HG02885 (cell line): ENCODE measurements around the gene KCTD21.
"Not testable (repeated sequence)": the region's sequence is repeated elsewhere in the genome, so short reads cannot be mapped to it uniquely, and the experiment has no call there.

Experiments
- ATAC-seq: cut with Tn5 transposase; IDR thresholded peaks from one replicate; pipeline ENCODE4 v1.9.1; 2021; ENCODE audit warnings: mild to moderate bottlenecking; ENCODE audit not compliant: unreplicated experiment, poor library complexity

The KCTD21 gene

GRCh38 chr11:78179459-78180071, 8.9 kb downstream of the KCTD21 start:
- ATAC-seq: no peak

- no peak for ATAC-seq
Measured at GRCh38 chr11:78177216-78177615, 11.2 kb downstream of the KCTD21 start.

DNA sequence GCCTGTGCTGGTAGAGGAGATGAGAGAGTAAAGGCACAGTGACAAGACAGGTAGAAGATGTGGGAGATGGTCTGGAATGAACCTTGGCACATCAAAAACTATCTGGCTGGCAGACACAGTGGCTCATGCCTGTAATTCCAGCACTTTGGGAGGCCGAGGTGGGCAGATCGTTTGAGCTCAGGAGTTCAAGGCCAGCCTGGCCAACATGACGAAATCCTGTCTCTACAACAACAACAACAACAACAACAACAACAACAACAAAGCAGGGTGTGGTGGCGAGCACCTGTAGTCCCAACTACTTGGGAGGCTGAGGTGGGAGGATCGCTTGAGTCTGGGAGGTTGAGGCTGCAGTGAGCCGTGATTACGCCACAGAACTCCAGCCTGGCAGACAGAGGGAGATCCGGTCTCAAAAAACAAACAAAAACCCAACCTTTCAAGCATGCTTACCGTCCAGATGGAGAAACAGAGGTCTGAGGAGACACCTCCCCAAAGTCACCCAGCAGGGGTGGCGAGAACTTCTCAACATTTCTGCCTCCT, 11.8 kb downstream of the KCTD21 start:
- no peak for ATAC-seq

DNA sequence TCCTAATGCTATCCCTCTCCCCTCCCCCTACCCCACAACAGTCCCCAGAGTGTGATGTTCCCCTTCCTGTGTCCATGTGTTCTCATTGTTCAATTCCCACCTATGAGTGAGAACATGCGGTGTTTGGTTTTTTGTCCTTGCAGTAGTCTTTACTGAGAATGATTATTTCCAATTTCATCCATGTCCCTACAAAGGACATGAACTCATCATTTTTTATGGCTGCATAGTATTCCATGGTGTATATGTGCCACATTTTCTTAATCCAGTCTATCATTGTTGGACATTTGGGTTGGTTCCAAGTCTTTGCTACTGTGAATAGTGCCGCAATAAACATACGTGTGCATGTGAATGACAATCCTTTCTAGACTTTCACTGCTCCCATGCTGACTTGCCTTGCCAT, 12.6 kb downstream of the KCTD21 start:
- ATAC-seq: not testable (repeated sequence)

DNA sequence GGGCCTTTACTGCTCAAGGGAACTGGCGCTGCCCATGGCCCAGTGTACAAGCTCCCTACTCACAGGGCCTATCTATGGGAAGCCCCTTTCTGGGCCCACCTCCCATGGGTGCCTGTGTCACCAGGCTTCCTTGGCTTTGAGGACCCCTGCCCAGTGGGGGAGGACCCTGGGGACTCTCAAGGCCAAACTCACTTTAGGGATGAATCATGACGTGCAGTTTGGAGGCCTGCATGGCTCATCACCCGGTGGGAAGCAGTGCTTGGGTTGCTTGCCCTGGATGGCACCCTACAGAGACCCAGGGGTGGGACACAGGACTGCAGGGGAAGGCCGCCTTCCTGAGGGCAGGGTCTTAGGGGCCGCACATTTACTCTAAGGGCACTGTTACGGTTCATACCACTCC, 16.5 kb downstream of the KCTD21 start:
- ATAC-seq: no peak

DNA sequence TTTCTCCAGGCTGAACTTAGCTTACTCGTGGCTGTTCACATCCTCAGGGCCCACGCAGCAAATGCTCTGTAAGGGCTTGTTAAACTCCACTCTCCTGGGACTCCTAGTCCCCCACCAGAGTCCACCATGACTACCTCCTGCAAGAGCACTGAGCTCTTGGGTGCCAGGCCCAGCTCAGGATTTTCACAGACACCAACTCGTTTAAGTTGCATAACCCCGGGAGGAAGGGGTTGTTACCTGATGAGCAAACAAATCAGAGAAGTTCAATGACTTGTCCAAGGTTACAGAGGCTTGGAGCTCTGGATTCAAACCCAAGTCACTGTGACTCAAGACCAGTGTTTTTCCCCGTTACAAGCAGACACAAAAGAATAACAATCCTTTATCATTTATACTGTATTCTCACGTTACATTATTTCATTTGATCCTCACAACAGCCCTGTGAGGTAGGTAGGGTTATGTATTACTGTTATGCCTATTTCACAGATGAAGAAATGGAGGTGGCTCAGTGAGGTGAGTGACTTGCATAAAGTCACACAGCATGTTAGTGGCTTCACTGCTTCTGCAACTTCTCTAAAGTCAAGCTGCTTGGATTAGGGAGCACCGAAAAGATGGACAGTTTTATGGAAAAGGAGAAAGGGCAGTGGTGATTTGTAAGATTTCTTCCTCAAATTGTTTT, 17.4 kb downstream of the KCTD21 start:
- no peak for ATAC-seq

DNA sequence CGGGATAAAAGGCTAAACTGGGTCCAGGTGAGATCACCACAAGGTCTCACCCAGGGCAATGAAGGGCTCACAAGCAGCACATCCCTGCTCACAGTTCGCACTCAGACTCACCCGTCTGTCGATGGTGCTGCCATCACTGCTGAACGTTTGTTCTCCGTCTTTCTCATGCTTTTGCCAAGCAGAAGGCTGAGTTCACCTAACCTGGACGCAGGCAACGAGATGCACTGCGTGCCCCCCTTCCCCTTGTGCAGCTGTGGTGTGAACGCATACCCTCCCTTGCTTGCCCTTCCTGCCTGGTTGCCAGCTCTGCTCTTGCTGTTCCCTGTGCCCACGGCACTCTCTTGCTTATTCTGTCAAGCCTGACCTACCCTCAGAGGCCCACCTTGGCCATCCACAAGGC, 18.0 kb downstream of the KCTD21 start:
- no peak for ATAC-seq

- ATAC-seq: no peak
Measured at GRCh38 chr11:78168539-78169477, 19.6 kb downstream of the KCTD21 start.

GRCh38 chr11:78166855-78167469, 21.5 kb downstream of the KCTD21 start:
- no peak for ATAC-seq

DNA sequence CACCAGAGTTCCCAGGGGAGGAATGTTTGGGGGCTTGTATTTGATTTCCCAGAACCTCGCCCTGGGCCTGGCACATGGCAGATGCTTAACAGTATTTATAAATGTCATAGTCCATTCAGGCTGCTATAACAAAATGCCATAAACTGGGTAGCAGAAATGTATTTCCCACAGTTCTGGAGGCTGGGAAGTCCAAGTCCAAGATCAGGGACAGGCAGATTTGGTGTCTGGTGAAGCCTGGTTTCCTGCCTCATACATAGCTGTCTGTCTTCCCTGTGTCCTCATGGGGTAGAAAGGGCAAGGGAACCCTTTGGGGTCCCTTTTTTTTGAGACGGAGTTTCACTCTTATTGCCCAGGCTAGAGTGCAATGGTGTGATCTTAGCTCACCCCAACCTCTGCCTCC, 24.0 kb downstream of the KCTD21 start:
- no peak for ATAC-seq

- ATAC-seq: no peak
Measured at GRCh38 chr11:78163828-78164227, 24.6 kb downstream of the KCTD21 start.

GRCh38 chr11:78161962-78162371, 26.5 kb downstream of the KCTD21 start:
- ATAC-seq: no peak

DNA sequence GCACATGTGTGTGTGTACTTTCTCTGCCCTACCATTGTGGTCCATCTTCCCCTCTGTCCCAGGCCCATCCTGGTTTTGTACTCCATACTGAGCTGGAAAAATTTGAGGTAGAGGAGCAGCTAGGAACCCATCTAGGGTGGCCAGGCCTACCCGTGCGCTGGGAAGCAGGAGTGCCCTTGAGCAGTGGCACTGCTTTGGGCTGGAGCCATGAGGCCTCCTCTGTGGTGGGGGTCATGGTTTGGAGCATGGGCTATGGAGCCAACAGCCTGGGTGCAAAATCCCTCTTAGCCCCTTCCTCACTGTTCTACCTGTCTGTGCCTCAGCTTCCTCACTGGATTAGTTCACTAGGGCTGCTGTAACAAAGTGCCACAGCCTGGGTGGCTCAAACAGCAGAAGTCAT, 27.1 kb downstream of the KCTD21 start:
- ATAC-seq: no peak

DNA sequence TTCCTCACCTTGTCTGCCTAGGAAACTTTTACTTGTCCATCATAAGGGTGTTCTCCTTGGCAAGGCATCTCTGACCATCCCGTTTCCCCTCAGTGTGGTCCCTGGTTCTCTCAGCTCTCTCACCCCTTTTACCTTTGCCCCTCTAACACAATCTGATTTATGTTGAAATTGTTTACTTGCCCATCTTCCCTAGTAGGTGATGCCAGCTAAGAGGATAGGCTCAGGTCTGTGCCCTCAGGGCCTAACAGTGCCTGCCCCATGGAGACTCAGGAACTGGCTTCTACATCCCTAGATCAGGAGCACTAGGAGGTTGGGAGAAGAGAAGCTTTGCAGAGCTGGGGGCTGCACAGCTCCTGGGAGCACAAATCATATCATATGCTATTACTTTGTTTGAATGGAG, 27.9 kb downstream of the KCTD21 start:
- ATAC-seq: no peak

DNA sequence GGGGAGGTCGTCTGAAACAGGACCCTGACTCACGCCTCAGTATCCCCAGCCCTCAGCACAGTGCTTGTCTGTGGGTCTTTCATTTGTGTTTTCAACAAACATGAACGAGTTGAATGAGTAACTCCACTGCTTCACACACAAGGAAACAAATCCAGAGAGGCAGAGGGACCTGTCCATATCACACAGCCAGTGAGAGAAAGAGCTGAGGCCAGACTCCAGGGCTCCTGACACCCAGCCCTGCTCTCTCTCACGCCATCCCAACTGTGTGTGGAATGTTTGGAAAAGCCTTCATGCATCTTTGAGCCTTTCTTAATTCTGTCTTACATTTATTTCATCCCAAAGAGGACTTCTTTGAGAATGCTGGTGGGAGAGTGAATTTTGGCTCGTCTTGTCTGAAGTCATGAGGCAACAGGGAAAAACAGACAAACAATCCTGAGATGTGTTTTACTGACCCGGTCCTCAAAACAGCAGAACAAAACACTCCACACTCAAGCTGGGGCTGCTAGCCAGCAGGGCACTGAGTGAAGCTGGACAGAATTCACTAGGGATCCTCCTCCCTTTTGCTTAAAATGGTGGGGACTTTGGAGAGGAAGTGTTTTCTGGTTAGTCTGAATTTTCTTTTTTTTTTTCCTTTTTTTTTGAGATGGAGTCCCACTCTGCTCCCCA, 29.3 kb downstream of the KCTD21 start:
- no peak for ATAC-seq

DNA sequence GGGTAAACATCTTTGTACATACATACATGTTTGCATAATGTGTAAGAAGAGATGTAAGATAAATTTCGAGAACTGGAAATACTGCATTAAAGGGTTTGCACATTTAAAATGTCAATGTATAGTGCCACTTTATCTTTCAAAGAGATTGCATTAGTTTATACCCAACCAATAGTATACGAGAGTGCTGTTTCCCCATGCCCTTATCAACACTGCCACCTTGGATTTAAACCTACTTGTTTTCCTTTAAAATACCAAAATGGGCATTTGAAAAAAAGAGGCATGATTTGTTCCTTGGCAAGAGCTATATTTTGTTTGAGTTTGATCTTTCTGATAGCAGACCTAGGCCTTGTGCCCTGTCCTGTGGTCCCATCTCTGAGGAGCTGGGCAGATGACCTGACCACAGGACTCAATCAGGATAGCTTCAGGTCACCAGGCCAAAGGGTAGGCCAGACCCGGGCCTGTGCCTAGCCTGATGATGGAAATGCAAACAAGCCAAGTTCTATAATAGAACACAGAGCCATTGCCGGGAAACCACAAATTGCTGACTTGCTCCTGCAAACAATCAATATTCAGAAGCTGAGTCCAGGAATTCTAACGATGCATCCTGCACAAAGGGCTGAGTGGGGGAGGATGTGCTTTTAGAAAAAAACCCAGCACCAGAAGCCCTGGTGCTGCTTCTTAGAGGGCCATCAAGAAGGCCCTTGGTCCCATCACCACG, 32.1 kb downstream of the KCTD21 start:
- ATAC-seq: no peak

DNA sequence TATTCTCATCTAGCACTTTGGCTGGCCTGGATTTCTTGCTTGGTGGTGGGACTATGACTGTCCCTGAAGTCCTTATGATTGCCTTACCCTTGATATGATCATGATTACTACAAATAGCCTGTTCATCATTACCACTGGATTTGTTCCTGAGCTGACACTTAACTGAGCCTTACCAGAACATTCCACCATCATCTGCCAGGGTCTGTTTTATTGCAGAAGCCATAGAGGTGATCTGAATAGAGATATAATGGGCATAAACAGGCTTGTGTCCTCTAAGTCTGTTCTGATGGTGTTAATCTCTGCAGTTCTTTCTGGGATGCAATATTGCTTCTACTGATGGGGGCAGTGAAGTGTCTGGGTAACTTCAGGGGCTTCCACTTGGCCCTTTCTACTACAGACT, 36.6 kb downstream of the KCTD21 start:
- no peak for ATAC-seq

- ATAC-seq: no peak
Measured at GRCh38 chr11:78150754-78151153, 37.7 kb downstream of the KCTD21 start.

GRCh38 chr11:78150346-78150745, 38.1 kb downstream of the KCTD21 start:
- ATAC-seq: no peak
